HG03280 (cell line): ENCODE data around the gene SPAG5.
A peak's percentile ranks its signal among the peaks of the same experiment; 100 is the strongest.

Experiments
- ATAC-seq: cut with Tn5 transposase; IDR thresholded peaks from one replicate; pipeline ENCODE4 v1.9.1; 2021; ENCODE audit warnings: mild to moderate bottlenecking, moderate library complexity; ENCODE audit not compliant: unreplicated experiment

Gene SPAG5

GRCh38 chr17:28573966-28574480 is 24.8 kb downstream of the SPAG5 start:
- no peak for ATAC-seq

- ATAC-seq: no peak
Measured at GRCh38 chr17:28573521-28573920, 25.3 kb downstream of the SPAG5 start.

GRCh38 chr17:28573040-28573380 is 25.8 kb downstream of the SPAG5 start:
- no peak for ATAC-seq

- ATAC-seq: no peak
Measured at GRCh38 chr17:28572259-28573039, 26.4 kb downstream of the SPAG5 start.

- peak; percentile 90 for ATAC-seq
Measured at GRCh38 chr17:28571361-28572122, 27.3 kb downstream of the SPAG5 start, which contains the start of gene PIGS. PIGS (minus strand) TSS chr17:28571524; CDS start chr17:28571496, 28 bp downstream.

GRCh38 chr17:28570716-28571360 is 28.0 kb downstream of the SPAG5 start:
- peak; percentile 33 for ATAC-seq

GRCh38 chr17:28569446-28569845 is 29.4 kb downstream of the SPAG5 start:
- no peak for ATAC-seq

- ATAC-seq: no peak
Measured at GRCh38 chr17:28567604-28568003, 31.2 kb downstream of the SPAG5 start.

- no peak for ATAC-seq
Measured at GRCh38 chr17:28563475-28563874, 35.4 kb downstream of the SPAG5 start.

GRCh38 chr17:28555022-28555421 is 43.8 kb downstream of the SPAG5 start:
- ATAC-seq: no peak

- ATAC-seq: no peak
Measured at GRCh38 chr17:28554565-28554964, 44.3 kb downstream of the SPAG5 start.

- ATAC-seq: no peak
Measured at GRCh38 chr17:28553000-28553505, 45.8 kb downstream of the SPAG5 start.

- peak; percentile 69 for ATAC-seq
Measured at GRCh38 chr17:28552176-28552999, 46.4 kb downstream of the SPAG5 start, which contains the start of gene UNC119. UNC119 (minus strand) TSS chr17:28552624; CDS start chr17:28552557, 67 bp downstream.

- no peak for ATAC-seq
Measured at GRCh38 chr17:28551421-28552175, 47.2 kb downstream of the SPAG5 start.

GRCh38 chr17:28550858-28551257 is 48.0 kb downstream of the SPAG5 start:
- ATAC-seq: no peak

- no peak for ATAC-seq
Measured at GRCh38 chr17:28549236-28550132, 49.3 kb downstream of the SPAG5 start.

- ATAC-seq: no peak
Measured at GRCh38 chr17:28548417-28549130, 50.3 kb downstream of the SPAG5 start.
